NOMO-1 treated with DMSO at 0.1 percent for 48 hours (cell line): Measurements from ENCODE around the gene ATL3.
"Not testable (repeated sequence)": the region's sequence is repeated elsewhere in the genome, so short reads cannot be mapped to it uniquely, and the experiment has no call there.

Experiments used
- DNase-seq: peaks from one replicate; lab custom pipeline; 2025; ENCODE audit not compliant: unreplicated experiment; lab: John Stamatoyannopoulos, UW

ATL3 gene

DNA sequence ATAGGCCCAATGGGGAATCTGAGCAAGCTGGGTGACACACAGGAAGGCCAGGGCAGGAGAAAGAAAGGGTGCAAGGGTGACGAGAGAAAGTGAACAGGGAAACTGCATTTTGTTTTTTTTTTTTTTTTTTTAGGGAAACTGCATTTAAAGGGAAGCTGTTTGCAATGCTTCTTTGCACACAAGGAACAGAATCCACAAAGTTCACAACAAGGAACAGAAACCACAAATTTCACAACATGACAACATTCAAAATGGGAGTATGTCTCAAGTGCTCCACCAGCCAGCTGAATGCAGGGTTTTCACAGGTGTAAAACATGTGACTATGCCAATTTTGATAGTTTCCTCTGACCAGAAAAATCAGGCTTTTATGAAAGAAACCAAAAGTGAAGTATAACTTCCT lies 50.1 kb downstream of the ATL3 start:
- peak; percentile 95 for DNase-seq

DNA sequence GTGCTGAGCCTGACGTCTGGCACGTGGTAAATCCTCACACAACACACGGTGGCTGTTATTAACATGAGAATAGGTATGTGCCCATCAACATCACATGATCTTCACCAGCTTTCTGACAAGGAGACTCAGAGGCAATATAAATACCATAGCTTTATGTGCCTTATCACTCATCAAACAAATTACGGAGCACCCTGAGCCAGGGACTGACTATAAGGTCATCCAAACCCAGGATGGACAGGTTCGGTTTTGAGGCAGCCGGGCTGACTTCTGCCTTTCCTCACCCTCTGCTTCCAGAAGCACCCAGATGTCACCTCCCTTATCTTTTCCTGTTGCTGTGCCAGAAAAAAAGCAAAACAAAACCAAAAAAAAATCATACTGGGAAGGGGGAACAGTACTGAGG lies 51.2 kb downstream of the ATL3 start:
- no peak for DNase-seq

DNA sequence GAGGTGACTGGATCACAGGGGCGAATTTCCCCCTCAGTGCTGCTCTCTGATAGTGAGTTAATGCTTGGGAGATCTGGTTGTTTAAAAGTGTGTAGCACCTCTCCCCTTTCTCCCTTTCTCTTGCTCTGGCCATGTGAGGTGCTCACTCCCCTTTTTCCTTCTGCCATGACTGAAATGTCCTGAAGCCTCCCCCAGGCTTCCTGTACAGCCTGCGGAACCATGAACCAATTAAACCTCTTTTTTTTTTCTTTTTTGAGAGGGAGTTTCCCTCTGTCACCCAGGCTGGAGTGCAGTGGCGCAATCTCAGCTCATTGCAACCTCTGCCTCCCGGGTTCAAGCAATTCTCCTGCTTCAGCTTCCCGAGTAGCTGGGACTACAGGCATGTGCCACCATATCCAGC lies 53.5 kb downstream of the ATL3 start:
- DNase-seq: not testable (repeated sequence)

DNA sequence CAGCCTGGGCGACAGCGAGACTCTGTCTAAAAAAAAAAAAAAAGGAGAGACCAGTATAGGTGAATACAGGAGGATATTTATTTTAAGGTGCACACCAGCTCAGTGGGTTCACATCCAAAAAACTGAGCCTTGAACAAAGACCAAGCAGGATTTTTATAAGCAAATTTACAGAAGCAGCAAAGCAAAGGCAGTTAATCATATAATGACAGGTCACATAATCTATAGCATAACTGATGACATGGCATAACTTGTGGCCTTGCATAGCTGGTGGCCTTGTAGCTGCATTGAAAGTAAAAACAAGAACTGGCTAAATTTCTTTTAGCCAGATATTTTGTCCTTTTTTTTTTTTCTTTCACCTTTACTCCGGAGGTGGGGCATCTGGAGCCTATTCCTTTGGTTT lies 54.2 kb downstream of the ATL3 start:
- DNase-seq: peak; percentile 14

DNA sequence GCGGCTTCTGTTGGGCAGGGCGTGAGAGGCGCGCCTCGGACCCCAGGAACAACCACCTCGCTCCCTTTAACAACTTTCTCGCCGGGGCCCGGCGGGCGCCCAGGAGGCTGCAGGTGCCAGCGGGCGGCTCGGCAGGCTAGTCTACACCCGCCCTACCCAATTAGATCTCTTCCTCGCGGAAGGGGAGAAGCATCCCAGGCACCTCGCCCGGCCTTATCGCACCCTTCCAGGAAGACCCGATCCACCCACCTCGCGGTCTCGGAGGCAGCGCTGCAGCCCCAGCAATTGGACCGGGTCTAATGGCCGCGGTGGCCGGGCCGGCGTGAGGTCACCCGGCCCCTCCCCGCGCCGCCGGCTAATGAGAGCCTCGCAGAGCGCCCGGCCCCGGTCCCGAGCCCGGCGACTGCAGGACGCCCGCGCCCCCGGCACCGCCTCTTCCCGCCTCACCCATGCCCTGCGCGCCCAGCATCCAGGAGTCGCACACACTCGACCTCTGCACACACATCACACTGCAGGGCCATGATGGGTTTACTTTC lies 57.0 kb downstream of the ATL3 start, which contains the start of gene PLAAT3:
TSS of gene PLAAT3 (minus strand) at position 298 of the 536 bp plus-strand sequence. CDS start 419 bp downstream, outside the sequence.
- DNase-seq: no peak

DNA sequence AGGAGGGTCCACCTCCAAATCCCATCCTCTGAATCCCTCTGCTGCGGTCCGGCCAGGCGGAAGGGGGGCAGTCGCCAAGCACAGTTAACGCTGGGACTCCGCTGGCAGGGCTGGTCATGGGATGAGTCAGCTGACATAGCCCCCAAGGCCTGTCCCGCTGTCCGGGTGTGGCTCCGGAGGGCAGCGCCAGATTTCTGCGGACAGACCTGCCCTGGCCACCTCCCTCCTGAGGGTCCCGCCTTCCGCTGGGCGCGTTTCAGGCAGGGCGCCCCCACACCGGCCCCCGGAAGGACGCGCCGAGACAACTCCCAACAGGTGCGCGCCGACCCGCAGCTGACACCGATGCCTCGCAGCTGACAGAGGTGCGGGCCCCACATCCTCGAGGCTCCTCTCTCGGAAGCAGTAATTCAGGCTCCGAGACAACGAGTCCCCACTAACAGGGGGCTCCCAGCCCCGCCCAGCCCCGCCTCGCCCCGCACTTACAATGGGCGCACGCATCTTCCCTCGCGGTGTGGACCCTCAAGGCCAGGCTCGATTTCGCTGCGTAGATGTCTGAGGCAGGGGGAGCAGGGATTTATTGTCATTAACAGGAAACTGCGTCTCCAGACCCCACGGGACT lies 57.5 kb downstream of the ATL3 start:
- no peak for DNase-seq

DNA sequence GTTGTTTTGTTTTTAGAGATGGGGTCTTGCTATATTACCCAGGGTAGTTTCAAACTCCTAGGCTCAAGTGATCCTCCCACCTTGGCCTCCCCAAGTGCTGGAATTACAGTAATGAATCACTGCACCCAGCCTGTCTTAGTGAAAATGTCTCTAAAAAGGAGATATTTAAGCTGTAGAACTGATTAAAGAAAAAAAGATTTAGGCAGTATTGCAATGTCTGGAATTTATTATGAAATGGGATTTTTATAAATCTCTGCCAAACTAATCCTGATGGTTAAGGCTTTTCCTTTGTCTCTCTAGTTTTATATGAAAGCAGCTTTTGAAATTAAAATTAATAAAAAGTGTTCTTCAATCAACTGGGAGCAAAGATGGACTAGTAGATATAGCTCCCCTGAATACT lies 59.0 kb downstream of the ATL3 start:
- no peak for DNase-seq

DNA sequence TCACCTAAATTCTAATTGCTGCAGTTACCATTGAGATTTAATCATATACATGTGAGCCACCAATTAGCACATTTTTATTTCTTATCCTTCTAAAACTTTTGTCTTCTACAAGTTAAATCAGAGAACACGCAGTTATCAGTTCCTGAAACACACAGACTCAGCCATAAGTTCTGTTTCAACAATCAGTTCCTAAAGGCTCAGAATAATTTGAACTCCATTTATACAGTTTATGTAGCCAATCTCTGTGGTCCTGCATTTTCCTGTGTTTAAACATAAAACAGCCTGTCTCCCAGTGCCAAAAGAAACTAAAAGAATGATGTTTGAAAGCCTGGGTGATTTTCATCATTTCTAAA lies 59.8 kb downstream of the ATL3 start:
- DNase-seq: no peak

DNA sequence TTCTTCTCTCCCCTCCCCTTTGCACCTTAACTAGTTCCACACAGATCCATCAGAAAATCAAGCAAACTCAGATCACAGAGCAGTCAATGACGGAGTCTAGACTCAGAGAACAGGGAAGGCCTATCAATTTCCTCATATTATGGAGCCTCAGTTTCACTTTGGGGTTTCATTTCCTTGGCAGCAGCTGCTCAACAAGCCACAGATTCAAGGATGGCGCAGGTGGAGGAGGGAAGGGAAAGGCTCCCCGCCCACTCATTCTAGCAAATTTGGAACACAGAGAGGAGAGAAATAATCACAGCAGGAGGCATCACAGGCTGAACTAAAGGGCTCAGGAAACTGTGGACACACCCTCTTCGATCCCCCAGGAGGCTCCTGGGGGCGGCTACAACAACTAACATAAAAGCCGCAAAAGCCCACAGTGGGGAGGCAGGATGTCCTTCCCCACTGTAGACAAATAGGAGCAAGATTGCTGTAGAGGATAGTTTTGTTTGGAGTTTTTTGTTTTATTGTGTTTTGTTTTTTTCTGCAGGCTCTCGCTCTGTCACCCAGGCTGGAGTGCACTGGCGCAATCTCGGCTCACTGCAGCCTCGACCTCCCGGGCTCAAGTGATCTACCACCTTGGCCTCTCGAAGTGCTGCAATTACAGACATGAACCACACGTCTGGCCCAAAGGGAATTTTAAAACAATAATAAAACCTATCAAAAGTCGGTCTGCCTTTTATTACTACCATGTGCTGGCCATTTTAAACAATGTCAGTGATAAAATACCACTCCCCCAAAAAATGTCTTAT lies 60.4 kb downstream of the ATL3 start:
- no peak for DNase-seq

DNA sequence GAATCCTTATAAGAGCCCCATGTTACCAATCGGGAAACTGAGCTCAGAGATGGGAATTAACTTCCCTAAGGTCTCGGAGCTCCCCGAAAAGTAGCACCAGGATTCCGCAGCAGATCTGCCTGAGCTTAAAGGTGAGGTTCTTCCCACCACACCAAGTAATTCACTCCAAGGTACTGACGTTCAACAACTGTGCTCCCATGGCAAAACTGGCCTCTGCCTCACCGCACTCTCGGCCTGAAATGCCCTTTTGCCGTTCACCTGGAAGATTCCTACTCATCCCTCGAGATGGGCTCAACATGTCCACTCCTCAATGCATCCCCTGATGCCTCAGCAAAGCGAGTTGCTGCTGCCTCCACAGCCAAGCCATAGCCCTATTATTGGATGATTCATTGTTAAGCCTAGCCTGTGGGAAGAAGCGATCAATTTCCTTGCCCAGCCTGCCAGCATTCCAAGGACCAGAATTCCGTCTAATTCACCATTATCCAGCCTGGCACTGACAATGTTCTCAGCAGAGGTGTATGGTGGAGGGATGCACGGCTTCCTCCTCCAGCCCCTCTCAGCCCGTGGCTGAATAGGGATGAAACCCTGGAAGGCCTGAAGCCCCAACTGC lies 61.1 kb downstream of the ATL3 start:
- DNase-seq: no peak

DNA sequence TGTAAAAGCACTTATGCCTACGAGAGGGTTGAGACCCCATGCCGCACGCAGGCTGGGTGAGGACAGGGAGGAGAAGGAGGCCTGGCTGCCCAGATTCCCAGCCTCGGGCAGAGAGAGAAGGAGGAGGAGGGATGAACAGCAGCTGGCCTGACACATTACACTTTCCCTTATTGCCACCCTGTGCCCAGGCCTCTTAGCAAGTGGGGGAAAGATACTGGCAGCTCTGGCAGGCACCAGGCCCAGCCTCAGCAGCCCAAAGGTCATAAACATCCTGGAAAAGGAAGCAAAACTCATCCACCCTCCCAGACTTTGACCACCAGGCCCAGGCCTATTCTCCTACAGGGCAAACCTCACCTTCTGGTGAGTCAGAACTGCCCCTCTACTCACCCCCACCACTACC lies 61.6 kb downstream of the ATL3 start:
- DNase-seq: no peak

DNA sequence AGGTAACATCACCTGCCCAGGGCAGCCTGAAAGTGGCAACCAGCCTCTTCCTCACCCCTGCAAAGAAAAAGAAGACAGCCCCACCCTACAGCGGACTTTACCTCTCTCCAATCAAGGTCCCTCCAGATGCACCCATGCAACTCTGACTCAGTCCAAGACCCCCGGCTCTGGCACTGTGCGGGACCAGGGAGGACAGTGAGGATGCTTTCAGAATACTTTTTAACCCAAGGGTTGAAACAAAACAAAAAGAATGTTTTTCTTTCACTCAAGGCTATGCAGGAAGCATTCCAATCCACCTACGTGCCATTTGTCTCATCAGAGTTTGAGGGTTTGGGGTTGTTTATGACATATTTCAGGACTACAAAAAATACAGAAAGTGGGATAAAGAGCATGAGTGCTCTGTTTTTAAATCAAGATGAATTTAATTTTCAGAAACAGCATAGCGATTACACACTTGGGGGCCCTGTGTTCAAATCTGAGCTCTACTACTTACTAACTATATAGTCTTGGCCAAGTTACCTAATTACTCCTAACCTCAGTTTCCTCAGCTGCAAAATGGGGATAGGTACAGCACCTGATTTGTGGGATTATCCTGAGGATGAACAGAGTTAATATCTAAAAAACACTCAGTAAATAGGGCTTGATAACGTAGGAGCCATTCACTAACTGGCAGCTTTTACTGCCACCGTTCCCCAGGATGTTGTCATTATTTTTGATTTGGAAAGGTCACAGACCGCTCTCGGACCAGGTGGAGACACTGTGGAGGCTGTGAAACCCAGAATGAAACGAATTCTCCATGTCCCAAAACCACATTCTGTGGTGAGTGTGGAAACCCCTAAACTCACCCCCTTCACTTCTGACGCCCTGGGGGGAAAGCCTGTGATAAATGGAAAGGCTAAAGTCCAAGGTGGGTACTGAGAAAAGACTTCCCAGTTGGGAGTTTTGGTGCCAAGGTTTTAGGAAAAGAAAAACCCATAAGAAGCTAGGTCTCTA lies 62.5 kb downstream of the ATL3 start:
- DNase-seq: no peak

DNA sequence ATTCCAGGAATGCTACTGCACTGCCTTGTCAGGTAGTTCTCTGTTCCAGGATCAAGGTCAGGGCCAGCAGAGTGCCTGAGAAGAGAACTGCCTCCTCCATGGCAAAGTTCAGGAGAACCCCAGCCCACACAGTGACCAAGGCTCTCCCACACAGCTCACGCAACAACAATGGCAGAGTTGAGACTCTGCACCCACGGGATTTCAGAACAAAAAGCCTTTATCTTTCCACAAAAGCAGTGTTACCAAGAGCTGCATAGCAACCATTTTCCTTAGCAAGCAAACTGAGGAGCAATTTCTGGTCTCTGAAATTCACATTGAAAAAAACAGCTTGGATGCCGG lies 68.0 kb downstream of the ATL3 start:
- DNase-seq: no peak

DNA sequence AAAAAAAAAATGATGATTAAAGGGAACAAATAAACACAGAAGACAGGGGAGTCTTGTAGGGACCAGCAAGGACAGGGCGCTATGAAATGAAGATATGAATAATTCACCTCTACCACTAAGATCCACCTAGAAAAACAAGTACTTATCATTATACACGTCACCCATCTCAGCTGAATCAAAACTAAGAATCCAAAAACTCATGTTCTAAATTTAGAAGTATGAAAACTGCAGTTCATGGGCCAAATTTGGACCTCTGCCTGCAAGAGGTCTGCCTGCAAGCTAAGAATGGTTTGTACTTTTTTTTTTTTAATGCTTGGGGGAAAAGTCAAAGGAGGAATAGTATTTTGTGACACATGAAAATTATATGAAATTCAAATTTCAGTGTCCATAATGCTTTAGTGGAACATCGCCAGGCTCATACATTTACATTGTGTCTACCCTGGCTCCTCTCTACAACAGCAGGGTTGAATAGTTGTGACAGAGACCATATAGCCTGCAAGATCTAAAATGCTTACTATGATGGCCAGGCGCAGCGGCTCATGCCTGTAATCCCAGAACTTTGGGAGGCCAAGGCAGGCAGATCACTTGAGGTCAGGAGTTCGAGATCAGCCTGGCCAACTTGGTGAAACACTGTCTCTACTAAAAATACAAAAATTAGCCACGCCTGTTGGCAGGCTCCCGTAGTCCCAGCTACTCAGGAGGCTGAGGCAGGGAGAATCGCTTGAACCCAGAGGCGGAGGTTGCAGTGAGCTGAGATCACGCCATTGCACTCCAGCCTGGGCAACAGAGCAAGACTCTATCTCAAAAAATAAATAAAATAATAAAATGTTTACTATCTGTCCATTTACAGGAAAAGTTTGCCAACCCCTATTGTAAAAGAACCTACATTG lies 68.6 kb downstream of the ATL3 start:
- DNase-seq: not testable (repeated sequence)

DNA sequence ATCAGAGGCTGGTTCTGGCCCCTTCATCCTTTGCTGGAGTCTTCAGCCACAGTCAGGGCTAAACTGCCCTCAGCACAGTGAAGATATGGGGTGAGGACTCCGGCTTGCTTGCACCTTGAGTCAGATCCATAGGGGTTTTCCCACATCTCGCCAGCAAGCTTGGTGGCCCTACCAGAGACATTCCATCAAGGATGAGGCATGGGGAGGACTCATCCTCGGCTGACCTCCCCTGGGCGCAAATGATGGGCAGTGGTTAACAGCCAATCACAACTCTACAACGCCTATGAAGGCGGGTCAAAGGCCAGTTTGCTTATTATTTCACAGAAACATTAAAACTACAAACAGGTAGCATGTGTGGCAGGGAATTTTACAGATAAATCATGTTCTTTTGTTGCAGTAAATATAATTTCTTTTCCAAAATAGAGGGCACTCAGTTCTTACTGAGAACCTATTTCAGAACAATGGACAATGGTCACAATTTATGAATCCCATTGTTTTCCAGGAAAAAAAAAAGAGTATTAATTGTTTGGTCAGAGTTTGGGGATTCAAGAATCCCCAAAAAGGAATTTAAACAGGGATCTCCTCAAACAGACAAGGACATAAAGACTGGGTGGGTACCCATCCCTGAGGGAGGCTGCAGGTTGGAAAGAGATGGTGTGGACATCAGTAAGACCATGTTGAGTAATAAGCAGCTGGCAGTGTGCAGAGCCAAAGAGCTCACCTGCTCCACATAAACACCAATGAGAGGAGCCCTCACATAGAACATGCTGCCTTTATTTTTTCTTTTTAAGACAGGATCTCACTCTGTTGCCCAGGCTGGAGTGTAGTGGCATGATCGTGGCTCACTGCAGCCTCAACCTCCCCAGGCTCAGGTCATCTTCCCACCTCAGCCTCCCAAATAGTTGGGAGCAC lies 71.7 kb downstream of the ATL3 start:
- DNase-seq: no peak

DNA sequence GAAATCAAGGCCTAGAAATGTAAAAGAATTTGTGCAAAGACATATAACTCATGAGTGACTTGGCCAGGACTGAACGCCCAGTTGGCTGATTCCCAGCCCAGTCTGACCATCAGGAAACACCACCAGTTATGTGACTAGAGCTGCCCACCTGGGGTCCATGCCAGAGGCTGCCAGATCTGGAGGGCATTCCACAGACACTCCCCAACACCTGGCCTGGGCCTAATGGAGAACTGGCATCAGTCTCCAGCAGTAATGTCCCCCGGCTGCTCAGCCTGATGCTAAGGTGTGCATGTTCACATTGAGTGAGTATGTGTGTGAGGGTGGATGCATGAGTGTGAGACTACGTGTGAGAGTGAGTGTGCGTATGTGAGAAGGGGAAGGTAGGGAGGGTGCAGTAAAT lies 72.6 kb downstream of the ATL3 start:
- DNase-seq: no peak

DNA sequence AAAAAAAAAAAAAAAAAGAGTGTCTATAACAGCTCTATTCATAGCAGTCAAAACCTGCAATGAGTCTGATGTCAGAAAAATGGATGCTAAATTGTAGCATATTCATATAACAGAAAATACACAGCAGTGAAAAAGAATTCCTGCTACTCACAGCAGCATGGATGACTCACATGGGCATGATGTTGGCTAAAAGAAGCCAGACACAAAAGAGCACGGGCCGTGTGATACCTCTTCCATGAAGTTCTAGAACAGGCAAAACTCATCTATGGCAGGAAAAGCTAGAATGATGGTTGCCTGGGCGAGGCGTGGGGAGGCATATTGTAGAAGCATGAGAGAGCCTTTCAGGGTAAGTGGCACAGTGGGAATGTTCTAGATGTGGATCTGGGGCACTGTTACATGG lies 75.9 kb downstream of the ATL3 start:
- no peak for DNase-seq

DNA sequence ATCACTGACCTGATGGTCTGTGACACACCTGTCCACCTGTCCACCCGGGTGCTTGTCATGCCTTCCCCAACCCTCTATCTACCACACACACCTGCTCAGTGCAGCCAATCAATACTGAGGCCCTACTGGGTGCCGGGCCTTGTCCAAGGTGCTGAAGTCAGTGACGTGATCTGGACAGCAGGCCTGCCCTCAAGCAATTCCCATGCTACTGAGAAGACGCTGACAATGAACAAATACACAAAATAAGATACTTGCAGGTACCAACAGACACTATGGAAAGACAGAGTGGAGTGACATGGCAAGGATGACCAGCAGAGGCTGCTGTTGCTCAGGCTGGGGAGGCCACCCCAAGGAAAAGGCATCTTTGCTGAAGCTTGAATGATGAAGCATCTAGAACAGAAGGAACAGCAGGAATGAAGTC lies 78.2 kb downstream of the ATL3 start:
- peak; percentile 7 for DNase-seq
